Measurements from ENCODE around the gene ROR1.

DNA sequence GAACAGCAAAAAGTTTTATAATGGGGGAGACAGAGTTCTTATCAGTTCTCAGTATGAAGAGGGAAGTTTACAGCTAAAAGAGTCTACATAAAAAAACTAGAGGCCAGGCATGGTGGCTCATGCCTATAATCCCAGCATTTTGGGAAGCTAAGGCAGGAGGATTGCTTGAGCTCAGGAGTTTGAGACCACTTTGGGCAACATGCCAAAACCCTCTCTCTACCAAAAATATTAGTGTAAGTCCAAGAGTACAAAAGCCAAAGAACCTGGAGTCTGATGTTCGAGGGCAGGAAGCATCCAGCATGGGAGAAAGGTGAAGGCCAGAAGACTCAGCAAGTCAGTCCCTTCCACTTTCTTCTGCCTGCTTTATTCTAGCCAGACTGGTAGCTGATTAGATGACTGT, 35.0 kb upstream of the ROR1 start:
- TF ChIP-seq CTCF (IDR thresholded peaks at IDR 0.05) (no peak), POLR2A (IDR thresholded peaks at IDR 0.05) (no peak), EP300 (IDR thresholded peaks at IDR 0.05) (no peak), POLR2AphosphoS5 (IDR thresholded peaks at IDR 0.05) (no peak)
